A549 (cell line): ENCODE data around the gene CFAP65.

Experiments used
- CHD4 ChIP-seq: fragments of 200-600 bp; sonication (generic); IDR thresholded peaks from 2 replicates; pipeline ENCODE4 v1.6.1; 2016; ENCODE audit warnings: antibody characterized with exemption, mild to moderate bottlenecking, borderline replicate concordance
- EHMT2 ChIP-seq: fragments of 200-600 bp; sonication (generic); IDR thresholded peaks from 2 replicates; pipeline ENCODE4 v1.6.1; 2016; ENCODE audit warnings: antibody characterized with exemption, low read depth, mild to moderate bottlenecking, moderate library complexity
- ESRRA ChIP-seq: fragments of 150-350 bp; IDR thresholded peaks from 2 replicates; pipeline ENCODE4 v1.6.1; 2014; ENCODE audit warnings: mild to moderate bottlenecking, low read length, borderline replicate concordance
- HDAC2 ChIP-seq: fragments of 200-600 bp; sonication (generic); IDR thresholded peaks from 2 replicates; pipeline ENCODE4 v1.6.1; 2016
- KDM5A ChIP-seq: fragments of 200-600 bp; sonication (generic); IDR thresholded peaks from 2 replicates; pipeline ENCODE4 v1.6.1; 2016; ENCODE audit warnings: antibody characterized with exemption, mild to moderate bottlenecking
- NPAS2 ChIP-seq: fragments of 250-450 bp; sonication (Bioruptor Pico); IDR thresholded peaks from 2 replicates; pipeline ENCODE4 v1.8.0; 2022; ENCODE audit warnings: mild to moderate bottlenecking, moderate library complexity, borderline replicate concordance
- PHF8 ChIP-seq: fragments of 200-600 bp; sonication (generic); IDR thresholded peaks from 2 replicates; pipeline ENCODE4 v1.6.1; 2016; ENCODE audit warnings: low read depth, mild to moderate bottlenecking, antibody characterized with exemption, moderate library complexity, borderline replicate concordance
- POLR2A ChIP-seq: IDR thresholded peaks from 2 replicates; pipeline ENCODE4 v1.6.1; 2012; ENCODE audit warnings: mild to moderate bottlenecking, low read length
- RAD21 ChIP-seq, 2 experiments: fragments of >200 bp in 1 of 2; sonication (Bioruptor Twin) in 1 of 2; formaldehyde crosslinking in 1 of 2; IDR thresholded peaks in 1 of 2; conservative IDR thresholded peaks in 1 of 2; 2 replicates in 1 of 2; 3 replicates in 1 of 2; pipeline ENCODE4 v1.6.1; 2012 to 2018; ENCODE audit warnings: inconsistent platforms in 1 of 2
- RFX5 ChIP-seq: fragments of 450-650 bp; IDR thresholded peaks from 2 replicates; pipeline ENCODE4 v1.7.1; 2014; ENCODE audit warnings: antibody characterized with exemption, mild to moderate bottlenecking, moderate library complexity
- SMC3 ChIP-seq: fragments of >200 bp; sonication (Bioruptor Twin); formaldehyde crosslinking; IDR thresholded peaks from 3 replicates; pipeline ENCODE4 v1.6.1; 2018; ENCODE audit warnings: inconsistent platforms
- TF ChIP-seq, protein P1 (sequence below): fragments of >200 bp; sonication (Bioruptor Twin); formaldehyde crosslinking; IDR thresholded peaks from 3 replicates; pipeline ENCODE4 v1.5.1; 2016
- TF ChIP-seq, protein P2 (sequence below): fragments of 200-600 bp; sonication (generic); IDR thresholded peaks from 2 replicates; pipeline ENCODE4 v1.6.1; 2016; ENCODE audit warnings: antibody characterized with exemption, mild to moderate bottlenecking, moderate library complexity
- TF ChIP-seq, protein P3 (sequence below): fragments of 450-650 bp; IDR thresholded peaks from 2 replicates; pipeline ENCODE4 v1.6.1; 2014; ENCODE audit warnings: antibody characterized with exemption

DNA sequence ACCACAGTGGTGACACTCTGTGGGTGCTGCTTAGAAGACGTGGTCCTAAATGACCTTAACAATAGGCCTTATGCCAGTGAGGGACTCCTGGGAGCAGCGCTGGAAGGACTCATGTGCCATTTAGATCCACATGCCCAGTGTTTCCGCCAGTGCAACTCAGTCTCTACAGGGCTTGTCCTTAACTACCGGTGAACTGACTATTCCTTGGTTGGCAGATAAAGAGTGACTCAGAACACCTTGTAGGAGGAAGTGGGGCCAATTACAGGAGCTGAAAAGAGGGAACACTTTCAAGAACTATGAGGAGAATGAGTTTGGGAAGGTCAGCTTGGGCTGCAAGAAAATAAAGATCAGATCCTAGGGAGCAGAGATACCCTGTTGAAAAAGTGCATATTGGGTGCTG, 83.6 kb downstream of the CFAP65 start:
- no peak for TF ChIP-seq RFX5
- TF ChIP-seq, protein P1, sequence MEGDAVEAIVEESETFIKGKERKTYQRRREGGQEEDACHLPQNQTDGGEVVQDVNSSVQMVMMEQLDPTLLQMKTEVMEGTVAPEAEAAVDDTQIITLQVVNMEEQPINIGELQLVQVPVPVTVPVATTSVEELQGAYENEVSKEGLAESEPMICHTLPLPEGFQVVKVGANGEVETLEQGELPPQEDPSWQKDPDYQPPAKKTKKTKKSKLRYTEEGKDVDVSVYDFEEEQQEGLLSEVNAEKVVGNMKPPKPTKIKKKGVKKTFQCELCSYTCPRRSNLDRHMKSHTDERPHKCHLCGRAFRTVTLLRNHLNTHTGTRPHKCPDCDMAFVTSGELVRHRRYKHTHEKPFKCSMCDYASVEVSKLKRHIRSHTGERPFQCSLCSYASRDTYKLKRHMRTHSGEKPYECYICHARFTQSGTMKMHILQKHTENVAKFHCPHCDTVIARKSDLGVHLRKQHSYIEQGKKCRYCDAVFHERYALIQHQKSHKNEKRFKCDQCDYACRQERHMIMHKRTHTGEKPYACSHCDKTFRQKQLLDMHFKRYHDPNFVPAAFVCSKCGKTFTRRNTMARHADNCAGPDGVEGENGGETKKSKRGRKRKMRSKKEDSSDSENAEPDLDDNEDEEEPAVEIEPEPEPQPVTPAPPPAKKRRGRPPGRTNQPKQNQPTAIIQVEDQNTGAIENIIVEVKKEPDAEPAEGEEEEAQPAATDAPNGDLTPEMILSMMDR, result no peak
- no peak for TF ChIP-seq CHD4
- no peak for TF ChIP-seq POLR2A
- no peak for TF ChIP-seq HDAC2
- TF ChIP-seq SMC3, result no peak
- no peak for TF ChIP-seq RAD21 (conservative IDR thresholded peaks at IDR 0.05 in 1 of 2, IDR thresholded peaks at IDR 0.05 in 1 of 2)
- no peak for TF ChIP-seq NPAS2 (CRISPR knock-in tag)
- TF ChIP-seq ESRRA, result no peak
- no peak for TF ChIP-seq PHF8
- TF ChIP-seq, protein P2, sequence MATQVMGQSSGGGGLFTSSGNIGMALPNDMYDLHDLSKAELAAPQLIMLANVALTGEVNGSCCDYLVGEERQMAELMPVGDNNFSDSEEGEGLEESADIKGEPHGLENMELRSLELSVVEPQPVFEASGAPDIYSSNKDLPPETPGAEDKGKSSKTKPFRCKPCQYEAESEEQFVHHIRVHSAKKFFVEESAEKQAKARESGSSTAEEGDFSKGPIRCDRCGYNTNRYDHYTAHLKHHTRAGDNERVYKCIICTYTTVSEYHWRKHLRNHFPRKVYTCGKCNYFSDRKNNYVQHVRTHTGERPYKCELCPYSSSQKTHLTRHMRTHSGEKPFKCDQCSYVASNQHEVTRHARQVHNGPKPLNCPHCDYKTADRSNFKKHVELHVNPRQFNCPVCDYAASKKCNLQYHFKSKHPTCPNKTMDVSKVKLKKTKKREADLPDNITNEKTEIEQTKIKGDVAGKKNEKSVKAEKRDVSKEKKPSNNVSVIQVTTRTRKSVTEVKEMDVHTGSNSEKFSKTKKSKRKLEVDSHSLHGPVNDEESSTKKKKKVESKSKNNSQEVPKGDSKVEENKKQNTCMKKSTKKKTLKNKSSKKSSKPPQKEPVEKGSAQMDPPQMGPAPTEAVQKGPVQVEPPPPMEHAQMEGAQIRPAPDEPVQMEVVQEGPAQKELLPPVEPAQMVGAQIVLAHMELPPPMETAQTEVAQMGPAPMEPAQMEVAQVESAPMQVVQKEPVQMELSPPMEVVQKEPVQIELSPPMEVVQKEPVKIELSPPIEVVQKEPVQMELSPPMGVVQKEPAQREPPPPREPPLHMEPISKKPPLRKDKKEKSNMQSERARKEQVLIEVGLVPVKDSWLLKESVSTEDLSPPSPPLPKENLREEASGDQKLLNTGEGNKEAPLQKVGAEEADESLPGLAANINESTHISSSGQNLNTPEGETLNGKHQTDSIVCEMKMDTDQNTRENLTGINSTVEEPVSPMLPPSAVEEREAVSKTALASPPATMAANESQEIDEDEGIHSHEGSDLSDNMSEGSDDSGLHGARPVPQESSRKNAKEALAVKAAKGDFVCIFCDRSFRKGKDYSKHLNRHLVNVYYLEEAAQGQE, result no peak
- TF ChIP-seq, protein P3, sequence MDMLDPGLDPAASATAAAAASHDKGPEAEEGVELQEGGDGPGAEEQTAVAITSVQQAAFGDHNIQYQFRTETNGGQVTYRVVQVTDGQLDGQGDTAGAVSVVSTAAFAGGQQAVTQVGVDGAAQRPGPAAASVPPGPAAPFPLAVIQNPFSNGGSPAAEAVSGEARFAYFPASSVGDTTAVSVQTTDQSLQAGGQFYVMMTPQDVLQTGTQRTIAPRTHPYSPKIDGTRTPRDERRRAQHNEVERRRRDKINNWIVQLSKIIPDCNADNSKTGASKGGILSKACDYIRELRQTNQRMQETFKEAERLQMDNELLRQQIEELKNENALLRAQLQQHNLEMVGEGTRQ, result no peak
- no peak for TF ChIP-seq KDM5A
- no peak for TF ChIP-seq EHMT2
